Right atrium auricular region (tissue), 2 donors: ENCODE results near the gene STH. TPM values are rescaled to one million over a fixed set of nuclear protein-coding genes. Genes with fewer than 3 reads are reported as not detected.
"Not testable (repeated sequence)": the region's sequence is repeated elsewhere in the genome, so short reads cannot be mapped to it uniquely, and the experiment has no call there.

Experiments used
- DNase-seq: peaks from one replicate; pipeline ENCODE4 v3.0.0-alpha.2; 2019; ENCODE audit warnings: low spot score
- H3K27ac ChIP-seq, 2 donors: fragments of 200-600 bp; sonication (generic); 1 replicate in 1 of 2; 2 replicates in 1 of 2; pipeline ENCODE4 v1.5.1; 2016 to 2019
- H3K27me3 ChIP-seq, 2 donors: fragments of 200-600 bp; sonication (generic); one replicate each; pipeline versions ENCODE4 v1.5.1 to v1.6.0; 2017 to 2019
- H3K36me3 ChIP-seq: fragments of 200-600 bp; sonication (generic); one replicate; pipeline ENCODE4 v1.5.1; 2016
- H3K4me1 ChIP-seq, 2 donors: fragments of 200-600 bp; sonication (generic); one replicate each; pipeline versions ENCODE4 v1.5.1 to v1.6.0; 2017 to 2019
- H3K4me3 ChIP-seq, 2 donors: fragments of 200-600 bp; sonication (generic); 1 replicate in 1 of 2; 2 replicates in 1 of 2; pipeline ENCODE4 v1.5.1; 2017 to 2019; ENCODE audit warnings: mild to moderate bottlenecking in 1 of 2, moderate library complexity in 1 of 2
- H3K9me3 ChIP-seq, 2 donors: fragments of 200-600 bp; sonication (generic); one replicate each; pipeline ENCODE4 v1.5.1; 2019
- CTCF ChIP-seq, 2 donors: fragments of 200-600 bp; sonication (generic); IDR thresholded peaks; one replicate each; pipeline ENCODE4 v1.5.1; 2019; ENCODE audit warnings: antibody characterized with exemption in 2 of 2
- total RNA-seq, 2 donors: library from RNA; depleted of rRNA; stranded (reverse); fragments of >200 nt; gene quantifications; one replicate each; pipeline ENCODE4 v1.1.0, GENCODE V29; 2016

The STH gene
- total RNA-seq, 2 donors from 2014 or later, result not detected

GRCh38 chr17:45952814-45953320 lies 46.2 kb upstream of the STH start:
- H3K36me3 ChIP-seq, result no peaks in the 10 kb centered on the region

GRCh38 chr17:45953561-45953960 lies 45.5 kb upstream of the STH start:
- TF ChIP-seq CTCF (IDR thresholded peaks at IDR 0.05), result no peak
- Histone ChIP-seq H3K4me1 (peaks cover 0 to 11% of the 10 kb centered on the region in 2 donors), H3K27ac (no peak overlapping the region), H3K4me3 (no peak overlapping the region), H3K9me3 (no peaks in the 10 kb centered on the region), H3K36me3 (no peaks in the 10 kb centered on the region), H3K27me3 (no peaks in the 10 kb centered on the region)
- no peak for DNase-seq

More at GRCh38 chr17:45952814-45953320, 46.2 kb upstream of the STH start:
- Histone ChIP-seq H3K9me3 (no peaks in the 10 kb centered on the region), H3K4me1 (peaks cover 0 to 13% of the 10 kb centered on the region in 2 donors), H3K4me3 (no peak overlapping the region), H3K27me3 (no peaks in the 10 kb centered on the region), H3K27ac (no peak overlapping the region)
- no peak for TF ChIP-seq CTCF (IDR thresholded peaks at IDR 0.05)
- DNase-seq, result no peak

GRCh38 chr17:45954914-45955313 lies 44.1 kb upstream of the STH start:
- H3K4me1 ChIP-seq, result no peaks in the 10 kb centered on the region
- no peak overlapping the region for H3K4me3 ChIP-seq
- no peaks in the 10 kb centered on the region for H3K27me3 ChIP-seq
- no peak overlapping the region for H3K27ac ChIP-seq
- TF ChIP-seq CTCF (IDR thresholded peaks at IDR 0.05), result no peak
- DNase-seq, result no peak
- H3K36me3 ChIP-seq, result no peaks in the 10 kb centered on the region
- H3K9me3 ChIP-seq, result no peaks in the 10 kb centered on the region

GRCh38 chr17:45955326-45955725 lies 43.7 kb upstream of the STH start:
- Histone ChIP-seq H3K27ac (no peak overlapping the region), H3K9me3 (no peaks in the 10 kb centered on the region)

GRCh38 chr17:45956090-45956489 lies 43.0 kb upstream of the STH start:
- no peak for TF ChIP-seq CTCF (IDR thresholded peaks at IDR 0.05)
- Histone ChIP-seq H3K4me1 (no peaks in the 10 kb centered on the region), H3K27ac (no peak overlapping the region), H3K4me3 (no peak overlapping the region), H3K27me3 (no peaks in the 10 kb centered on the region), H3K36me3 (no peaks in the 10 kb centered on the region), H3K9me3 (no peaks in the 10 kb centered on the region)
- DNase-seq, result no peak

More at GRCh38 chr17:45955326-45955725, 43.7 kb upstream of the STH start:
- no peaks in the 10 kb centered on the region for H3K27me3 ChIP-seq
- no peak overlapping the region for H3K4me3 ChIP-seq
- no peak for TF ChIP-seq CTCF (IDR thresholded peaks at IDR 0.05)
- H3K36me3 ChIP-seq, result no peaks in the 10 kb centered on the region
- no peak for DNase-seq
- no peaks in the 10 kb centered on the region for H3K4me1 ChIP-seq

GRCh38 chr17:45956746-45957145 lies 42.3 kb upstream of the STH start:
- not testable (repeated sequence) for H3K4me1 ChIP-seq, H3K9me3 ChIP-seq, DNase-seq, H3K4me3 ChIP-seq, H3K27ac ChIP-seq, H3K27me3 ChIP-seq, H3K36me3 ChIP-seq
